WTC11 (cell line): Measurements from ENCODE around the gene PDE3B. TPM values are rescaled to one million over a fixed set of nuclear protein-coding genes. Genes with fewer than 3 reads are reported as not detected.

Experiments used
- ATAC-seq: fragments of 200-7000 bp; cut with Tn5 transposase; 2 replicates; pipeline ENCODE4 v1.10.0; 2021; ENCODE audit warnings: mild to moderate bottlenecking, moderate library complexity
- CTCF ChIA-PET: fragments of 300-600 bp; sonication (Branson Sonifier 250); formaldehyde crosslinking; loops from one replicate; lab custom pipeline; 2021; ENCODE audit warnings: antibody characterized with exemption; lab: Charles Lee
- POLR2A ChIA-PET: fragments of 350-600 bp; sonication (Branson Sonifier 250); formaldehyde crosslinking; loops from one replicate; lab custom pipeline; 2021; ENCODE audit warnings: antibody characterized with exemption; lab: Charles Lee
- DNase-seq: peaks from one replicate; pipeline ENCODE4 v3.0.0; 2021; ENCODE audit warnings: low spot score
- H3K27ac Mint-ChIP-seq: 2 replicates; pipeline ENCODE4 v1.8.0; 2021; ENCODE audit warnings: mixed read lengths
- H3K27me3 Mint-ChIP-seq: 2 replicates; pipeline ENCODE4 v1.8.0; 2021; ENCODE audit warnings: low read depth, mild to moderate bottlenecking, moderate library complexity, mixed read lengths
- H3K36me3 Mint-ChIP-seq: 2 replicates; pipeline ENCODE4 v1.8.0; 2021; ENCODE audit warnings: mixed read lengths
- H3K4me1 Mint-ChIP-seq: 2 replicates; pipeline ENCODE4 v1.8.0; 2022; ENCODE audit warnings: mixed read lengths
- H3K4me3 Mint-ChIP-seq: 2 replicates; pipeline ENCODE4 v1.8.0; 2021; ENCODE audit warnings: mild to moderate bottlenecking, moderate library complexity, mixed read lengths
- H3K9me3 Mint-ChIP-seq: 2 replicates; pipeline ENCODE4 v1.8.0; 2021; ENCODE audit warnings: mixed read lengths
- ARID4B ChIP-seq: sonication (generic); formaldehyde crosslinking; IDR thresholded peaks from 2 replicates; pipeline ENCODE4 v1.8.0; 2023; ENCODE audit warnings: missing genetic modification reagents, mild to moderate bottlenecking, borderline replicate concordance
- JUN ChIP-seq: sonication (generic); formaldehyde crosslinking; IDR thresholded peaks from 2 replicates; pipeline ENCODE4 v1.8.0; 2023; ENCODE audit warnings: mild to moderate bottlenecking, missing genetic modification reagents
- KAT7 ChIP-seq: sonication (generic); formaldehyde crosslinking; IDR thresholded peaks from 2 replicates; pipeline ENCODE4 v1.8.1; 2023; ENCODE audit warnings: missing genetic modification reagents, mild to moderate bottlenecking, borderline replicate concordance
- SMAD4 ChIP-seq: sonication (generic); formaldehyde crosslinking; IDR thresholded peaks from 2 replicates; pipeline ENCODE4 v1.8.0; 2022; ENCODE audit warnings: mild to moderate bottlenecking, missing genetic modification reagents
- TEAD4 ChIP-seq: sonication (generic); formaldehyde crosslinking; IDR thresholded peaks from 2 replicates; pipeline ENCODE4 v1.8.0; 2022; ENCODE audit warnings: mild to moderate bottlenecking, missing genetic modification reagents
- ZNF219 ChIP-seq: sonication (generic); formaldehyde crosslinking; IDR thresholded peaks from 2 replicates; pipeline ENCODE4 v1.8.0; 2023; ENCODE audit warnings: missing genetic modification reagents, mild to moderate bottlenecking, borderline replicate concordance
- ZNF317 ChIP-seq: sonication (generic); formaldehyde crosslinking; IDR thresholded peaks from 2 replicates; pipeline ENCODE4 v1.8.1; 2023; ENCODE audit warnings: low read depth, mild to moderate bottlenecking, moderate library complexity, missing genetic modification reagents, borderline replicate concordance
- ZNF396 ChIP-seq: fragments of 250-450 bp; sonication (Bioruptor Pico); IDR thresholded peaks from 2 replicates; pipeline ENCODE4 v1.8.0; 2021; ENCODE audit warnings: mild to moderate bottlenecking, moderate library complexity, borderline replicate concordance
- ZNF423 ChIP-seq: fragments of 250-450 bp; sonication (Bioruptor Pico); IDR thresholded peaks from 2 replicates; pipeline ENCODE4 v2.1.2; 2022; ENCODE audit warnings: mild to moderate bottlenecking, moderate library complexity
- total RNA-seq: library from RNA; stranded (reverse); gene quantifications from 3 replicates; pipeline ENCODE4 v1.2.3, GENCODE V29; 2021
- TF ChIP-seq, protein P1 (sequence below): sonication (generic); formaldehyde crosslinking; IDR thresholded peaks from 2 replicates; pipeline ENCODE4 v1.8.0; 2022; ENCODE audit warnings: missing genetic modification reagents
- TF ChIP-seq, protein P2 (sequence below): fragments of 250-450 bp; sonication (Bioruptor Pico); IDR thresholded peaks from 2 replicates; pipeline ENCODE4 v1.9.0; 2021; ENCODE audit warnings: mild to moderate bottlenecking, borderline replicate concordance

The PDE3B gene
- total RNA-seq, 1 experiment from 2014 or later = 9.6 TPM

DNA sequence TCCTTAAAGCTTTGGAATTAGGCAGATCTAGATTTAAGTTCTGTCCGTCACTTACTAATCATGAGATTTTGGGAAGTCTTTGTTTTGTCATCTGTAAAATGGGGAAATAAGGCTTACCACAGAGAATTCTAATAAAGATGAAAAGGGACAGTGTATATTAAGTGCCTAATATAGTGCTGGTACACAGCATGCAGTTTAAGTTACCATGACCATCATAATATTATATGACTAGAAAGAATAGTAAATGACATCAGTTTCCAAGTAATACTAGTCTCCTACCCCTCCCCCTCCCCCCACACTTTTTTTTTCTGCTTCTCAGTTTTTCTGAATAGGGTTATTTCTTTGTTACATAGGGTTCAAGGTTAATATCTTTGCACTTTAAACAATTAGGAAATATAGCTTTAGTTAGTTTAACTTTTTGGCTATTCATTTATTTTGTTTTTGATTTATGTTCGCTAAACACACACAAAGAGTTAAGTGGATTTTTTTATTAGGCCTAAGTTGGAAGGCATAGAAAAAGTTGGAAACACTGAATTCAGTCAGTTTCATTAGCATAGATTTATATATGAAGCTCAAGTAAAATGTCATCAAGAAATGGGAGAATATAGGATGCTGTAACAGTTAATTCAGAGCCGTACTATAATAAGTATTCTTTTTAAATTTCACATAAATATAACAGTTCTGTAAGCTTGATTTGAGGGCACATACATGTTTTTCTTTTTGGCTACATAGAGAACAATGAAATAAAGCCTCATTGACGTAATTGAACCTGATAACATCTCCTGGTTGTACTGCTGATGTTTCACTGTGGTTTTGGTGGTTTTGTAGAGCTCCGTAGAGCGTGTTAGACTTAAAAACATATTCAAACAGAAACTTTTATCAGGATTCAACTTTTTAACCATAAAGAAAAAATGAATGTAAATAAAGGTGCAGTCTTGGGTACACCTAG is 121.2 kb downstream of the PDE3B start:
- POLR2A ChIA-PET = interaction anchor here (0.7 kb wide), 1 partner anchor 1289 kb away, joined by 3 read pairs; no protein-coding TSS in a partner anchor
- Mint-ChIP-seq H3K4me1 (no peaks in the 10 kb centered on the region), H3K9me3 (no peaks in the 10 kb centered on the region), H3K27me3 (no peaks in the 10 kb centered on the region), H3K36me3 (no peaks in the 10 kb centered on the region), H3K27ac (no peak overlapping the region), H3K4me3 (no peak overlapping the region)
- CTCF ChIA-PET = interaction anchor here (0.7 to 2.5 kb wide), 5 partner anchors 9 to 143 kb away, joined by 3 to 13 read pairs (median 3); no protein-coding TSS in a partner anchor
- DNase-seq (no peak), ATAC-seq (no peak)
- TF ChIP-seq ZNF219 (CRISPR knock-in tag) (no peak), ZNF423 (CRISPR knock-in tag) (no peak), JUN (CRISPR knock-in tag) (no peak), KAT7 (CRISPR knock-in tag) (no peak), TEAD4 (no peak)
- TF ChIP-seq, protein P1, sequence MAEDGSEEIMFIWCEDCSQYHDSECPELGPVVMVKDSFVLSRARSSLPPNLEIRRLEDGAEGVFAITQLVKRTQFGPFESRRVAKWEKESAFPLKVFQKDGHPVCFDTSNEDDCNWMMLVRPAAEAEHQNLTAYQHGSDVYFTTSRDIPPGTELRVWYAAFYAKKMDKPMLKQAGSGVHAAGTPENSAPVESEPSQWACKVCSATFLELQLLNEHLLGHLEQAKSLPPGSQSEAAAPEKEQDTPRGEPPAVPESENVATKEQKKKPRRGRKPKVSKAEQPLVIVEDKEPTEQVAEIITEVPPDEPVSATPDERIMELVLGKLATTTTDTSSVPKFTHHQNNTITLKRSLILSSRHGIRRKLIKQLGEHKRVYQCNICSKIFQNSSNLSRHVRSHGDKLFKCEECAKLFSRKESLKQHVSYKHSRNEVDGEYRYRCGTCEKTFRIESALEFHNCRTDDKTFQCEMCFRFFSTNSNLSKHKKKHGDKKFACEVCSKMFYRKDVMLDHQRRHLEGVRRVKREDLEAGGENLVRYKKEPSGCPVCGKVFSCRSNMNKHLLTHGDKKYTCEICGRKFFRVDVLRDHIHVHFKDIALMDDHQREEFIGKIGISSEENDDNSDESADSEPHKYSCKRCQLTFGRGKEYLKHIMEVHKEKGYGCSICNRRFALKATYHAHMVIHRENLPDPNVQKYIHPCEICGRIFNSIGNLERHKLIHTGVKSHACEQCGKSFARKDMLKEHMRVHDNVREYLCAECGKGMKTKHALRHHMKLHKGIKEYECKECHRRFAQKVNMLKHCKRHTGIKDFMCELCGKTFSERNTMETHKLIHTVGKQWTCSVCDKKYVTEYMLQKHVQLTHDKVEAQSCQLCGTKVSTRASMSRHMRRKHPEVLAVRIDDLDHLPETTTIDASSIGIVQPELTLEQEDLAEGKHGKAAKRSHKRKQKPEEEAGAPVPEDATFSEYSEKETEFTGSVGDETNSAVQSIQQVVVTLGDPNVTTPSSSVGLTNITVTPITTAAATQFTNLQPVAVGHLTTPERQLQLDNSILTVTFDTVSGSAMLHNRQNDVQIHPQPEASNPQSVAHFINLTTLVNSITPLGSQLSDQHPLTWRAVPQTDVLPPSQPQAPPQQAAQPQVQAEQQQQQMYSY (CRISPR knock-in tag) = no peak

GRCh38 chr11:14766585-14766984 is 123.0 kb downstream of the PDE3B start:
- no peaks in the 10 kb centered on the region for H3K9me3 Mint-ChIP-seq
- no peaks in the 10 kb centered on the region for H3K27me3 Mint-ChIP-seq
- DNase-seq = no peak
- H3K36me3 Mint-ChIP-seq = no peaks in the 10 kb centered on the region
- no peak overlapping the region for H3K4me3 Mint-ChIP-seq
- TF ChIP-seq, protein P2, sequence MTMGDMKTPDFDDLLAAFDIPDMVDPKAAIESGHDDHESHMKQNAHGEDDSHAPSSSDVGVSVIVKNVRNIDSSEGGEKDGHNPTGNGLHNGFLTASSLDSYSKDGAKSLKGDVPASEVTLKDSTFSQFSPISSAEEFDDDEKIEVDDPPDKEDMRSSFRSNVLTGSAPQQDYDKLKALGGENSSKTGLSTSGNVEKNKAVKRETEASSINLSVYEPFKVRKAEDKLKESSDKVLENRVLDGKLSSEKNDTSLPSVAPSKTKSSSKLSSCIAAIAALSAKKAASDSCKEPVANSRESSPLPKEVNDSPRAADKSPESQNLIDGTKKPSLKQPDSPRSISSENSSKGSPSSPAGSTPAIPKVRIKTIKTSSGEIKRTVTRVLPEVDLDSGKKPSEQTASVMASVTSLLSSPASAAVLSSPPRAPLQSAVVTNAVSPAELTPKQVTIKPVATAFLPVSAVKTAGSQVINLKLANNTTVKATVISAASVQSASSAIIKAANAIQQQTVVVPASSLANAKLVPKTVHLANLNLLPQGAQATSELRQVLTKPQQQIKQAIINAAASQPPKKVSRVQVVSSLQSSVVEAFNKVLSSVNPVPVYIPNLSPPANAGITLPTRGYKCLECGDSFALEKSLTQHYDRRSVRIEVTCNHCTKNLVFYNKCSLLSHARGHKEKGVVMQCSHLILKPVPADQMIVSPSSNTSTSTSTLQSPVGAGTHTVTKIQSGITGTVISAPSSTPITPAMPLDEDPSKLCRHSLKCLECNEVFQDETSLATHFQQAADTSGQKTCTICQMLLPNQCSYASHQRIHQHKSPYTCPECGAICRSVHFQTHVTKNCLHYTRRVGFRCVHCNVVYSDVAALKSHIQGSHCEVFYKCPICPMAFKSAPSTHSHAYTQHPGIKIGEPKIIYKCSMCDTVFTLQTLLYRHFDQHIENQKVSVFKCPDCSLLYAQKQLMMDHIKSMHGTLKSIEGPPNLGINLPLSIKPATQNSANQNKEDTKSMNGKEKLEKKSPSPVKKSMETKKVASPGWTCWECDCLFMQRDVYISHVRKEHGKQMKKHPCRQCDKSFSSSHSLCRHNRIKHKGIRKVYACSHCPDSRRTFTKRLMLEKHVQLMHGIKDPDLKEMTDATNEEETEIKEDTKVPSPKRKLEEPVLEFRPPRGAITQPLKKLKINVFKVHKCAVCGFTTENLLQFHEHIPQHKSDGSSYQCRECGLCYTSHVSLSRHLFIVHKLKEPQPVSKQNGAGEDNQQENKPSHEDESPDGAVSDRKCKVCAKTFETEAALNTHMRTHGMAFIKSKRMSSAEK (CRISPR knock-in tag) = no peak
- TF ChIP-seq SMAD4 (CRISPR knock-in tag) (no peak), ARID4B (CRISPR knock-in tag) (no peak), ZNF317 (CRISPR knock-in tag) (no peak), ZNF396 (CRISPR knock-in tag) (no peak)
- POLR2A ChIA-PET = interaction anchor here (0.7 kb wide), 1 partner anchor 74 kb away, joined by 3 read pairs; no protein-coding TSS in a partner anchor
- CTCF ChIA-PET = no interaction called here
- no peak overlapping the region for H3K27ac Mint-ChIP-seq
- no peak for ATAC-seq
- H3K4me1 Mint-ChIP-seq = no peaks in the 10 kb centered on the region
